Mesenchymal stem cell (in vitro differentiated cells and primary cell): Measurements from ENCODE around the gene PFKP.

Source experiments
- DNase-seq: peaks from one replicate; pipeline ENCODE4 v3.0.0-alpha.2; 2013
- H2AFZ ChIP-seq: one replicate; pipeline ENCODE4 v1.6.1; 2013; ENCODE audit warnings: low read depth, mild to moderate bottlenecking, control low read depth, inconsistent platforms, low read length, moderate library complexity
- H2AK5ac ChIP-seq: 2 replicates; pipeline ENCODE4 v1.6.1; 2013; ENCODE audit warnings: low read length, moderate library complexity, mild to moderate bottlenecking, inconsistent platforms; ENCODE audit not compliant: severe bottlenecking
- H2BK120ac ChIP-seq: one replicate; pipeline ENCODE4 v1.6.1; 2013; ENCODE audit warnings: low read depth, mild to moderate bottlenecking, inconsistent platforms, low read length, moderate library complexity
- H2BK12ac ChIP-seq, 2 experiments: one replicate each; pipeline ENCODE4 v1.6.1; 2013; ENCODE audit warnings: inconsistent platforms in 2 of 2, low read length in 2 of 2, mild to moderate bottlenecking in 2 of 2, moderate library complexity in 2 of 2, control low read depth in 1 of 2
- H2BK15ac ChIP-seq: one replicate; pipeline ENCODE4 v1.6.1; 2013; ENCODE audit warnings: mild to moderate bottlenecking, low read depth, inconsistent platforms; ENCODE audit not compliant: poor library complexity, severe bottlenecking
- H2BK5ac ChIP-seq: 2 replicates; pipeline ENCODE4 v1.6.1; 2013; ENCODE audit warnings: low read depth, mild to moderate bottlenecking, low read length, control low read depth, inconsistent platforms; ENCODE audit not compliant: poor library complexity, severe bottlenecking
- H3K14ac ChIP-seq, 2 experiments: one replicate each; pipeline ENCODE4 v1.6.1; 2013; ENCODE audit warnings: inconsistent platforms in 2 of 2, low read length in 2 of 2, control low read depth in 1 of 2, mild to moderate bottlenecking in 1 of 2, moderate library complexity in 1 of 2
- H3K18ac ChIP-seq, 2 experiments: one replicate each; pipeline ENCODE4 v1.6.1; 2013; ENCODE audit warnings: inconsistent platforms in 2 of 2, low read length in 2 of 2, control low read depth in 1 of 2, low read depth in 1 of 2, mild to moderate bottlenecking in 1 of 2
- H3K23ac ChIP-seq, 2 experiments: one replicate each; pipeline ENCODE4 v1.6.1; 2013; ENCODE audit warnings: inconsistent platforms in 2 of 2, low read length in 2 of 2, mild to moderate bottlenecking in 2 of 2, moderate library complexity in 2 of 2, control low read depth in 1 of 2
- H3K27ac ChIP-seq: 2 replicates; pipeline ENCODE4 v1.5.1; 2013; ENCODE audit warnings: mild to moderate bottlenecking, moderate library complexity, low read length, control low read depth, inconsistent platforms; ENCODE audit not compliant: poor library complexity, severe bottlenecking
- H3K27me3 ChIP-seq, 2 experiments: 2 replicates each; pipeline versions ENCODE4 v1.6.1 to v1.7.0; 2013; ENCODE audit warnings: low read length in 2 of 2, mild to moderate bottlenecking in 2 of 2, moderate library complexity in 2 of 2, control low read depth in 1 of 2, inconsistent platforms in 1 of 2; ENCODE audit not compliant: control insufficient read depth in 1 of 2, insufficient read depth in 1 of 2
- H3K36me3 ChIP-seq, 2 experiments: 2 replicates each; pipeline versions ENCODE4 v1.6.1 to v1.7.0; 2013; ENCODE audit warnings: low read length in 2 of 2, control low read depth in 1 of 2, inconsistent platforms in 1 of 2, low read depth in 1 of 2, mild to moderate bottlenecking in 1 of 2; ENCODE audit not compliant: insufficient read depth in 2 of 2, control insufficient read depth in 1 of 2
- H3K4ac ChIP-seq, 2 experiments: one replicate each; pipeline ENCODE4 v1.6.1; 2013; ENCODE audit warnings: inconsistent platforms in 2 of 2, low read length in 2 of 2, mild to moderate bottlenecking in 2 of 2, moderate library complexity in 2 of 2, control low read depth in 1 of 2, low read depth in 1 of 2
- H3K4me1 ChIP-seq: 2 replicates; pipeline ENCODE4 v1.6.1; 2013; ENCODE audit warnings: low read depth, low read length, control low read depth; ENCODE audit not compliant: control insufficient read depth, insufficient read depth
- H3K4me2 ChIP-seq: 2 replicates; pipeline ENCODE4 v1.6.1; 2013; ENCODE audit warnings: low read length, mild to moderate bottlenecking, inconsistent platforms; ENCODE audit not compliant: poor library complexity, severe bottlenecking
- H3K4me3 ChIP-seq, 2 experiments: 2 replicates each; pipeline versions ENCODE4 v1.5.1 to v1.7.0; 2013; ENCODE audit warnings: low read length in 2 of 2, mild to moderate bottlenecking in 2 of 2, control low read depth in 1 of 2, low read depth in 1 of 2; ENCODE audit not compliant: insufficient read depth in 1 of 2
- H3K79me1 ChIP-seq: replicated peaks from 2 replicates; pipeline ENCODE4 v1.6.1; 2013; ENCODE audit warnings: mild to moderate bottlenecking, control low read depth, low read length, inconsistent platforms; ENCODE audit not compliant: poor library complexity, severe bottlenecking
- H3K9ac ChIP-seq: 2 replicates; pipeline ENCODE4 v1.7.0; 2013; ENCODE audit warnings: mild to moderate bottlenecking, low read length, moderate library complexity
- H3K9me3 ChIP-seq: 2 replicates; pipeline ENCODE4 v1.7.0; 2013; ENCODE audit warnings: mild to moderate bottlenecking, low read length; ENCODE audit not compliant: control insufficient read depth
- H4K8ac ChIP-seq: one replicate; pipeline ENCODE4 v1.6.1; 2013; ENCODE audit warnings: inconsistent platforms, mild to moderate bottlenecking, low read length, moderate library complexity
- H4K91ac ChIP-seq: one replicate; pipeline ENCODE4 v1.6.1; 2013; ENCODE audit warnings: mild to moderate bottlenecking, low read length, inconsistent platforms
- WGBS: methylation state at CpG from one replicate; pipeline ENCODE4 v1.1.7; 2013; ENCODE audit warnings: mixed read lengths; 5-methylcytosine and 5-hydroxymethylcytosine counted together

PFKP gene

DNA sequence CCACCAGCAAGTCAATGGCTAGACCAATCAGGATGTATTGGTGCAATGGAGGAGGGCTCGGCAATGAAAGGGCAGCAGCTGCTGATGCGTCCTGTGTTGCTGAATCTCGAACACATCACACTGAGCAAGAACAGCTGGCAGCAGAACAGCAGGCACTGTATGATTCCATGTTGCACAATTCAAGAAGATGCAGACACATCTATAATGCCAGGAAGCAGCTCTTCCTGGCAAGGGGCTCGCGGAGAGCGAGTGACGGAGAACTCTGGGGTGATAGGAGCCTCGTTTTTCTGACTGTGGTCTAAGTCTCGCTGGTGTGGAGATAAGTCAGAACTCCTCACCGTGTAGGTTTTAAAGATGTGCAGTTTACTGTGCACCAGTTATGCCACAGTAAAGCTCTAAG lies 24.8 kb upstream of the PFKP start:
- Histone ChIP-seq H3K4me2 (no peak overlapping the region), H4K91ac (no peak overlapping the region), H2BK120ac (no peak overlapping the region), H4K8ac (no peak overlapping the region), H3K9ac (no peak overlapping the region), H3K27ac (no peak overlapping the region), H2AFZ (no peak overlapping the region), H3K18ac (no peak overlapping the region), H3K36me3 (no peaks in the 10 kb centered on the region), H3K4ac (peak overlapping the region in 1 of 2 experiments; percentile 15), H2AK5ac (no peak overlapping the region), H3K9me3 (peaks cover 2% of the 10 kb centered on the region), H2BK5ac (no peak overlapping the region), H3K27me3 (peaks cover 0 to 16% of the 10 kb centered on the region in 2 experiments), H3K23ac (no peak overlapping the region), H3K4me3 (no peak overlapping the region), H2BK15ac (peak overlapping the region; percentile 41), H3K14ac (no peak overlapping the region), H3K4me1 (peaks cover 19% of the 10 kb centered on the region), H3K79me1 (no peaks in the 10 kb centered on the region), H2BK12ac (no peak overlapping the region)
- no peak for DNase-seq
- 92% methylated on average over 9 of the region's 10 CpGs for WGBS

DNA sequence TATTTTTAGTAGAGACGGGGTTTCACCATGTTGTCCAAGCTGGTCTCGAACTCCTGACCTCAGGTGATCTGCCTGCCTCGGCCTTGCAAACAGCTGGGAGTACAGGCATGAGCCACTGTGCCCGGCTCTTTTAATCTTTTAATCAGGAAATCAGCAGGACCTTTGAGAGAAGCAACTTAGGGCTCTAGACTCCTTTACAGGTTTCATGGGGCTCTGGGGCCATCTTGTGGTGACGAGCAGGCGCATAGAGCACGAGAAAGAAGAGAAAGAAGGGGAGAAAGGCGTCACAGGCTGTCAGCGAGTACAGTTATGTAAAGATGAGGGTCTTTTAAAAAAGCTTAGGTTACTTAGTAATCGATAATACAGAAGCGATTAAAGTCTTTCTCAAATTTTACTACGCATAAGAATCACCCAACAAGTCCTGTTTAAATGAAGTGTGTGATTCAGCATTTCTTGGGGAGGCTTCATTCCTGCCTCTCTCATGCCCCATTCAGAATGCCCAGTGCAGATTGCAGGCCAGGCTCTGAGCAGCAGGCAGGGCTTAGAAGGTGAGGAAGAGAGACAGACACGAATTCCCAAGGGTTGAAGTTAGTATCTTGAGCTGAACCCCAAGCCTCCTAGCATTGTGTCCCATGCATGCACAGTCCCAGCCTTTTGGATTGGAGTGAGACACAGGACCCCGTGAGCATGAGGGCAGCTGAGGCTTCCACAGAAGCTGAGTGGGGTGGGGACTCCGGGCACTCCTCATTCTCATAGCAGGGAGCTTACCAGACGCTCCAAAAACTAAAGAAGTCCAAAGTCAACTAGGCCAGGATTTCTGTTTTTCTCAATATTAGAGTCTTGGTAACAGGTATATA lies 23.6 kb upstream of the PFKP start:
- Histone ChIP-seq H3K4me3 (peak overlapping the region in 1 of 2 experiments; percentile 31), H3K4ac (peak overlapping the region in 1 of 2 experiments; percentile 80), H3K9me3 (peaks cover 2% of the 10 kb centered on the region), H3K18ac (no peak overlapping the region), H2BK120ac (no peak overlapping the region), H3K23ac (no peak overlapping the region), H3K27me3 (peaks cover 0 to 11% of the 10 kb centered on the region in 2 experiments), H3K14ac (no peak overlapping the region), H3K36me3 (no peaks in the 10 kb centered on the region), H3K79me1 (no peaks in the 10 kb centered on the region), H2BK15ac (no peak overlapping the region), H2AFZ (no peak overlapping the region), H4K8ac (peak overlapping the region; percentile 10), H2BK5ac (no peak overlapping the region), H3K4me1 (peaks cover 26% of the 10 kb centered on the region), H2BK12ac (no peak overlapping the region), H2AK5ac (peak overlapping the region; percentile 57), H3K9ac (peak overlapping the region; percentile 62), H3K27ac (no peak overlapping the region), H4K91ac (no peak overlapping the region), H3K4me2 (no peak overlapping the region)
- 23% methylated on average over 10 of the region's 16 CpGs for WGBS
- DNase-seq: peak; percentile 84

DNA sequence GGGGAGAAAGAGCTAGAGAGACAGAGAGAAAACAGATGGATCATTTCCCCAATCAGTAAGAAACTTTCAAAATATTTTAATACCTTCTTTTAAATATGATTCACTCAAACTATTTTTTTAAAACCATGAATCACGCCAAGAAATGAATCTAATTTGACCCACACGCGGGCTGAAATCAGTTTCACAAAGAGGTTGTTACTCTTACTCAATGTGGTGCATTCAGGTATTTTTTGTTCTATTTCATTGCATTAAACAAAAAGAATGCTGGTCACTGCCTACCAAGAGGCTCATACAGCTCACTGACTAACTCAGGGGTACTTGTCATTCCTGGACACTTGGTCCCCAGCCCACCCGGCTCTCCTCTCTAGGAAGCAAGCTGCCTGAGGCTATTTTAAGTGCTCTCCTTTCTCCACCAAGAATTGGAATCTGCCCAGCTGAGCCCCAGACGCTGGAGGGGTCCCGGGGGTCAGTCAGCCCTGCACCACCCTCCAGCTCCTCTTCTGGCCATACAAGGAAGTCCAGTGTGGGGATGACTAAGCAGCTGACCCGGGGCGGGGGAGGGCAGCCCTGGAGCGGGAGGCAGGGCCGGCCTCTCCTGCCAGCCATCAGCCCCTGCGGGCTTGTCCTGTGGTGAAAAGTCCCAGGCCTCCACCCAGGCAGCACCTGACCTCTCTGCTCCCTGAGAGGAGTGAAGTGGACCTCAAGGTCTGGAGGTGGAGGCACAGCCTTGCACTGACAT lies 21.7 kb upstream of the PFKP start:
- Histone ChIP-seq H3K23ac (no peak overlapping the region), H2BK120ac (peak overlapping the region; percentile 46), H3K14ac (peak overlapping the region in 1 of 2 experiments; percentile 20), H4K91ac (peak overlapping the region; percentile 93), H2BK15ac (no peak overlapping the region), H4K8ac (peak overlapping the region; percentile 90), H2AK5ac (peak overlapping the region; percentile 84), H3K4me3 (peak overlapping the region in 1 of 2 experiments; percentile 63), H2BK5ac (peak overlapping the region; percentile 22), H2BK12ac (peak overlapping the region; percentile 89 to 95), H3K4me2 (peak overlapping the region; percentile 44), H3K4ac (peak overlapping the region; percentile 65 to 93), H3K27ac (peak overlapping the region; percentile 88), H3K4me1 (peaks cover 26% of the 10 kb centered on the region), H2AFZ (no peak overlapping the region), H3K18ac (peak overlapping the region; percentile 92 to 96), H3K36me3 (no peaks in the 10 kb centered on the region), H3K9ac (peak overlapping the region; percentile 83), H3K9me3 (no peaks in the 10 kb centered on the region), H3K79me1 (no peaks in the 10 kb centered on the region), H3K27me3 (no peaks in the 10 kb centered on the region)
- peak; percentile 88 for DNase-seq
- WGBS: 13% methylated on average over 11 of the region's 11 CpGs
